ENCODE results near the gene SPIB.

The SPIB gene

GRCh38 chr19:50447750-50448149 is 29.0 kb downstream of the SPIB start:
- H3K27me3 ChIP-seq (ENCODE audit: insufficient read depth, low read length): no peaks in the 10 kb centered on the region
- no peaks in the 10 kb centered on the region for H3K4me1 ChIP-seq (ENCODE audit: control insufficient read depth, insufficient read depth, low read length, unreplicated experiment)
- no peak overlapping the region for H3K27ac ChIP-seq (ENCODE audit: low read depth, low read length)
- no peaks in the 10 kb centered on the region for H3K79me2 ChIP-seq (ENCODE audit: control insufficient read depth, insufficient read depth, low read length, unreplicated experiment)
- H3K36me3 ChIP-seq (ENCODE audit: insufficient read depth, low read length): no peaks in the 10 kb centered on the region
- H3K4me3 ChIP-seq (ENCODE audit: low read depth, low read length): no peak overlapping the region
- H2AFZ ChIP-seq (ENCODE audit: low read length, unreplicated experiment): no peak overlapping the region

- Histone ChIP-seq H3K4me1 (ENCODE audit: control insufficient read depth, insufficient read depth, low read length, unreplicated experiment) (no peaks in the 10 kb centered on the region), H3K36me3 (ENCODE audit: insufficient read depth, low read length) (no peaks in the 10 kb centered on the region), H3K79me2 (ENCODE audit: control insufficient read depth, insufficient read depth, low read length, unreplicated experiment) (no peaks in the 10 kb centered on the region), H3K4me3 (ENCODE audit: low read depth, low read length) (no peak overlapping the region), H3K27me3 (ENCODE audit: insufficient read depth, low read length) (no peaks in the 10 kb centered on the region), H3K27ac (ENCODE audit: low read depth, low read length) (no peak overlapping the region), H2AFZ (ENCODE audit: low read length, unreplicated experiment) (no peak overlapping the region)
Observed at GRCh38 chr19:50449236-50449899, 30.6 kb downstream of the SPIB start.

GRCh38 chr19:50450369-50451222 is 31.9 kb downstream of the SPIB start:
- H3K4me1 ChIP-seq (ENCODE audit: control insufficient read depth, insufficient read depth, low read length, unreplicated experiment): no peaks in the 10 kb centered on the region
- no peaks in the 10 kb centered on the region for H3K36me3 ChIP-seq (ENCODE audit: insufficient read depth, low read length)
- H2AFZ ChIP-seq (ENCODE audit: low read length, unreplicated experiment): no peak overlapping the region
- H3K27ac ChIP-seq (ENCODE audit: low read depth, low read length): no peak overlapping the region
- H3K79me2 ChIP-seq (ENCODE audit: control insufficient read depth, insufficient read depth, low read length, unreplicated experiment): no peaks in the 10 kb centered on the region
- no peaks in the 10 kb centered on the region for H3K27me3 ChIP-seq (ENCODE audit: insufficient read depth, low read length)
- no peak overlapping the region for H3K4me3 ChIP-seq (ENCODE audit: low read depth, low read length)

- Histone ChIP-seq H3K4me3 (ENCODE audit: low read depth, low read length) (no peak overlapping the region), H3K79me2 (ENCODE audit: control insufficient read depth, insufficient read depth, low read length, unreplicated experiment) (no peaks in the 10 kb centered on the region), H3K36me3 (ENCODE audit: insufficient read depth, low read length) (no peaks in the 10 kb centered on the region), H3K4me1 (ENCODE audit: control insufficient read depth, insufficient read depth, low read length, unreplicated experiment) (no peaks in the 10 kb centered on the region), H3K27me3 (ENCODE audit: insufficient read depth, low read length) (no peaks in the 10 kb centered on the region), H3K27ac (ENCODE audit: low read depth, low read length) (no peak overlapping the region), H2AFZ (ENCODE audit: low read length, unreplicated experiment) (no peak overlapping the region)
Observed at GRCh38 chr19:50451223-50451534, 32.4 kb downstream of the SPIB start.

- no peak overlapping the region for H3K4me3 ChIP-seq (ENCODE audit: low read depth, low read length)
- no peaks in the 10 kb centered on the region for H3K79me2 ChIP-seq (ENCODE audit: control insufficient read depth, insufficient read depth, low read length, unreplicated experiment)
- no peaks in the 10 kb centered on the region for H3K4me1 ChIP-seq (ENCODE audit: control insufficient read depth, insufficient read depth, low read length, unreplicated experiment)
- H3K27ac ChIP-seq (ENCODE audit: low read depth, low read length): no peak overlapping the region
- H3K27me3 ChIP-seq (ENCODE audit: insufficient read depth, low read length): 0 out of 2 replicates have a peak, but pooled peaks cover 5% of the 10 kb centered on the region
- no peak overlapping the region for H2AFZ ChIP-seq (ENCODE audit: low read length, unreplicated experiment)
- H3K36me3 ChIP-seq (ENCODE audit: insufficient read depth, low read length): no peaks in the 10 kb centered on the region
Observed at GRCh38 chr19:50453243-50453642, 34.5 kb downstream of the SPIB start.

GRCh38 chr19:50455992-50456391 is 37.3 kb downstream of the SPIB start:
- Histone ChIP-seq H3K27me3 (ENCODE audit: insufficient read depth, low read length) (peaks cover 10% of the 10 kb centered on the region; the same call in 1 of the 2 replicates), H3K4me3 (ENCODE audit: low read depth, low read length) (no peak overlapping the region), H3K79me2 (ENCODE audit: control insufficient read depth, insufficient read depth, low read length, unreplicated experiment) (no peaks in the 10 kb centered on the region), H3K27ac (ENCODE audit: low read depth, low read length) (no peak overlapping the region), H3K36me3 (ENCODE audit: insufficient read depth, low read length) (no peaks in the 10 kb centered on the region), H2AFZ (ENCODE audit: low read length, unreplicated experiment) (no peak overlapping the region), H3K4me1 (ENCODE audit: control insufficient read depth, insufficient read depth, low read length, unreplicated experiment) (peaks cover 3% of the 10 kb centered on the region)

GRCh38 chr19:50457300-50457699 is 38.6 kb downstream of the SPIB start:
- Histone ChIP-seq H3K79me2 (ENCODE audit: control insufficient read depth, insufficient read depth, low read length, unreplicated experiment) (no peaks in the 10 kb centered on the region), H3K4me3 (ENCODE audit: low read depth, low read length) (no peak overlapping the region), H3K36me3 (ENCODE audit: insufficient read depth, low read length) (no peaks in the 10 kb centered on the region), H3K4me1 (ENCODE audit: control insufficient read depth, insufficient read depth, low read length, unreplicated experiment) (peaks cover 3% of the 10 kb centered on the region), H2AFZ (ENCODE audit: low read length, unreplicated experiment) (no peak overlapping the region), H3K27ac (ENCODE audit: low read depth, low read length) (no peak overlapping the region), H3K27me3 (ENCODE audit: insufficient read depth, low read length) (peaks cover 10% of the 10 kb centered on the region; the same call in 1 of the 2 replicates)

- H3K4me1 ChIP-seq (ENCODE audit: control insufficient read depth, insufficient read depth, low read length, unreplicated experiment): peaks cover 3% of the 10 kb centered on the region
- no peak overlapping the region for H3K27ac ChIP-seq (ENCODE audit: low read depth, low read length)
- H3K79me2 ChIP-seq (ENCODE audit: control insufficient read depth, insufficient read depth, low read length, unreplicated experiment): no peaks in the 10 kb centered on the region
- no peaks in the 10 kb centered on the region for H3K36me3 ChIP-seq (ENCODE audit: insufficient read depth, low read length)
- 0 out of 2 replicates have a peak overlapping the region, but pooled peaks have one; percentile 25 for H3K4me3 ChIP-seq (ENCODE audit: low read depth, low read length)
- H3K27me3 ChIP-seq (ENCODE audit: insufficient read depth, low read length): peaks cover 10% of the 10 kb centered on the region; the same call in 1 of the 2 replicates
- H2AFZ ChIP-seq (ENCODE audit: low read length, unreplicated experiment): no peak overlapping the region
Observed at GRCh38 chr19:50458396-50459066, 39.8 kb downstream of the SPIB start.

GRCh38 chr19:50459067-50459456 is 40.3 kb downstream of the SPIB start:
- no peak overlapping the region for H3K27ac ChIP-seq (ENCODE audit: low read depth, low read length)
- H3K4me3 ChIP-seq (ENCODE audit: low read depth, low read length): no peak overlapping the region
- H3K27me3 ChIP-seq (ENCODE audit: insufficient read depth, low read length): peaks cover 10% of the 10 kb centered on the region; the same call in 1 of the 2 replicates
- H2AFZ ChIP-seq (ENCODE audit: low read length, unreplicated experiment): no peak overlapping the region
- peaks cover 3% of the 10 kb centered on the region for H3K4me1 ChIP-seq (ENCODE audit: control insufficient read depth, insufficient read depth, low read length, unreplicated experiment)
- H3K79me2 ChIP-seq (ENCODE audit: control insufficient read depth, insufficient read depth, low read length, unreplicated experiment): no peaks in the 10 kb centered on the region
- H3K36me3 ChIP-seq (ENCODE audit: insufficient read depth, low read length): no peaks in the 10 kb centered on the region

GRCh38 chr19:50459638-50460037 is 40.9 kb downstream of the SPIB start:
- Histone ChIP-seq H3K79me2 (ENCODE audit: control insufficient read depth, insufficient read depth, low read length, unreplicated experiment) (no peaks in the 10 kb centered on the region), H3K27me3 (ENCODE audit: insufficient read depth, low read length) (peaks cover 10% of the 10 kb centered on the region; the same call in 1 of the 2 replicates), H2AFZ (ENCODE audit: low read length, unreplicated experiment) (no peak overlapping the region), H3K4me1 (ENCODE audit: control insufficient read depth, insufficient read depth, low read length, unreplicated experiment) (peaks cover 3% of the 10 kb centered on the region), H3K27ac (ENCODE audit: low read depth, low read length) (no peak overlapping the region), H3K4me3 (ENCODE audit: low read depth, low read length) (no peak overlapping the region), H3K36me3 (ENCODE audit: insufficient read depth, low read length) (no peaks in the 10 kb centered on the region)
